Duodenal mucosa (tissue), 2 donors: ENCODE results near the gene PPP3R1.

Experiments
- H3K27ac ChIP-seq: one replicate; pipeline ENCODE4 v1.7.0; 2013; ENCODE audit warnings: low read depth, low read length
- H3K27me3 ChIP-seq, 2 donors: one replicate each; pipeline ENCODE4 v1.7.0; 2013; ENCODE audit warnings: low read length in 2 of 2, control low read depth in 1 of 2; ENCODE audit not compliant: insufficient read depth in 2 of 2, control insufficient read depth in 1 of 2
- H3K36me3 ChIP-seq, 2 donors: one replicate each; pipeline ENCODE4 v1.7.0; 2013; ENCODE audit warnings: low read length in 2 of 2, control low read depth in 1 of 2; ENCODE audit not compliant: insufficient read depth in 2 of 2, control insufficient read depth in 1 of 2
- H3K4me1 ChIP-seq, 2 donors: one replicate each; pipeline ENCODE4 v1.7.0; 2013; ENCODE audit warnings: low read length in 2 of 2, control low read depth in 1 of 2; ENCODE audit not compliant: insufficient read depth in 2 of 2, control insufficient read depth in 1 of 2
- H3K4me3 ChIP-seq, 2 donors: one replicate each; pipeline ENCODE4 v1.7.0; 2013; ENCODE audit warnings: low read length in 2 of 2, low read depth in 1 of 2
- H3K9ac ChIP-seq, 2 donors: one replicate each; pipeline ENCODE4 v1.7.0; 2013; ENCODE audit warnings: low read length in 2 of 2, low read depth in 1 of 2
- H3K9me3 ChIP-seq, 2 donors: one replicate each; pipeline ENCODE4 v1.7.0; 2013; ENCODE audit warnings: low read length in 2 of 2, control low read depth in 1 of 2; ENCODE audit not compliant: control insufficient read depth in 1 of 2

PPP3R1 gene

DNA sequence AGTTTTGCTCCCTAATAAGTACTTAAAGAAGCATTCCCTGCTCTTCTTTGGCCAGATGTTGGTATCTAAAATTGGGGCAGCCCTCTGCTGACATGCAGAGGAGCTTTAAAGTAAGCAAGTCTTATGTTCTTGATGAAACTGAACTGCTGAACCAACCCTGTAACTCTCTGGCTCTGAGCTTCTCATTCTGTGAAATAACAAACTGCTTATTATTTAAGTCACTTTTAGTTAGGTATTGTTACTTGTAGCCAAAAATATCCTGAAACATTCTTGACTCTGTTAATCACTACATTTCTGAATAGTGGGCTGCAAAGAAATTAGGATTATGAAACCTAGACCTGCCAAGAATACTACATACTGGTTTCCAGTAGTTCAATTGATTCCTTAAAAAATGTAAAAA lies 15.5 kb downstream of the PPP3R1 start:
- H3K27ac ChIP-seq = no peak overlapping the region

GRCh38 chr2:68236103-68236734 lies 16.1 kb downstream of the PPP3R1 start:
- Histone ChIP-seq H3K4me3 (no peak overlapping the region), H3K9ac (no peak overlapping the region), H3K27me3 (no peaks in the 10 kb centered on the region), H3K4me1 (peaks cover 4 to 25% of the 10 kb centered on the region in 2 donors), H3K36me3 (no peaks in the 10 kb centered on the region), H3K9me3 (no peaks in the 10 kb centered on the region), H3K27ac (no peak overlapping the region)

More for the DNA sequence above, 15.5 kb downstream of the PPP3R1 start:
- Histone ChIP-seq H3K4me3 (no peak overlapping the region), H3K36me3 (no peaks in the 10 kb centered on the region), H3K9me3 (no peaks in the 10 kb centered on the region), H3K9ac (no peak overlapping the region), H3K27me3 (no peaks in the 10 kb centered on the region), H3K4me1 (peaks cover 4 to 25% of the 10 kb centered on the region in 2 donors)

GRCh38 chr2:68235090-68235489 lies 17.2 kb downstream of the PPP3R1 start:
- H3K27me3 ChIP-seq = no peaks in the 10 kb centered on the region
- H3K9ac ChIP-seq = no peak overlapping the region
- no peak overlapping the region for H3K4me3 ChIP-seq
- H3K27ac ChIP-seq = no peak overlapping the region
- H3K4me1 ChIP-seq = peaks cover 0 to 29% of the 10 kb centered on the region in 2 donors
- H3K36me3 ChIP-seq = no peaks in the 10 kb centered on the region
- H3K9me3 ChIP-seq = no peaks in the 10 kb centered on the region

DNA sequence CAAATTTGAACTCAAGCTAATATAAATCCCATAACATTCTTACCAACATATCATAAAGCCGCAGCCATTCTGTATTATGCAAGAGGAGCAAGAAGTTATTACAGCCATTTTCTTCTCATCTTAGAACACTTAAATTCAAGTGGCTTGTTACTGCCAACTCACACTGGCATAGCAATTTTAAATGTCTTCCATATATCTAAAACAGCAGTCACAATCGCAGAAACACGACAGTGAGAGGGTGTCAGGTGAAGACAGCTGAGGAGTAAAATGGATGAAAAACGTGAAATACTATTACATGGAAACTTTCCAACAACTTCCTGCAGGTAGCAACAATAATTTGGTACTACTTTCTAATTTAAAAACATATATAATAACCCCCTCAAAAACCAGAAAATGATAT lies 17.9 kb downstream of the PPP3R1 start:
- Histone ChIP-seq H3K27me3 (no peaks in the 10 kb centered on the region), H3K4me3 (no peak overlapping the region), H3K36me3 (no peaks in the 10 kb centered on the region), H3K27ac (no peak overlapping the region), H3K4me1 (peaks cover 0 to 29% of the 10 kb centered on the region in 2 donors), H3K9me3 (no peaks in the 10 kb centered on the region), H3K9ac (no peak overlapping the region)

DNA sequence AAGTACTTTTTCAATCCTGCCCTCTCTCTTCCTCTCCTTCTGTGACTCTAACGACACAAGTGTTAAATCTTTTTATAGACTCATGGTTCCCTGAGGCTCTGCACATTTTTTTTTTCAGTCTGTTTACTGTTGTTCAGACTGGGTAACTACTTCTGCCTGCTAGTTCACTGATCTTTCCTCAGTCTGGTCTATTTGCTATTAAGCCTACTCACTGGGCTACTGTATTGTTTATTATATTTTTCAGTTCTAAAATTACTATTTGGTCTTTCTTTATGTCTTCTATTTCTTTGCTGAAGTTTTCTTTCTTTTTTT lies 21.3 kb downstream of the PPP3R1 start:
- Histone ChIP-seq H3K9ac (no peak overlapping the region), H3K4me3 (no peak overlapping the region), H3K4me1 (peaks cover 0 to 8% of the 10 kb centered on the region in 2 donors), H3K27me3 (no peaks in the 10 kb centered on the region), H3K9me3 (no peaks in the 10 kb centered on the region), H3K27ac (no peak overlapping the region), H3K36me3 (no peaks in the 10 kb centered on the region)

GRCh38 chr2:68230241-68231060 lies 21.9 kb downstream of the PPP3R1 start:
- peaks cover under 1 to 10% of the 10 kb centered on the region in 2 donors for H3K4me1 ChIP-seq
- H3K36me3 ChIP-seq = no peaks in the 10 kb centered on the region
- H3K27ac ChIP-seq = no peak overlapping the region
- no peak overlapping the region for H3K4me3 ChIP-seq
- no peaks in the 10 kb centered on the region for H3K27me3 ChIP-seq
- no peak overlapping the region for H3K9ac ChIP-seq
- no peaks in the 10 kb centered on the region for H3K9me3 ChIP-seq

- Histone ChIP-seq H3K27me3 (no peaks in the 10 kb centered on the region), H3K9me3 (no peaks in the 10 kb centered on the region), H3K36me3 (no peaks in the 10 kb centered on the region), H3K4me1 (peaks cover 13 to 25% of the 10 kb centered on the region in 2 donors), H3K4me3 (no peak overlapping the region), H3K27ac (no peak overlapping the region), H3K9ac (no peak overlapping the region)
These were observed 25.5 kb downstream of the PPP3R1 start for GRCh38 chr2:68226794-68227193.

DNA sequence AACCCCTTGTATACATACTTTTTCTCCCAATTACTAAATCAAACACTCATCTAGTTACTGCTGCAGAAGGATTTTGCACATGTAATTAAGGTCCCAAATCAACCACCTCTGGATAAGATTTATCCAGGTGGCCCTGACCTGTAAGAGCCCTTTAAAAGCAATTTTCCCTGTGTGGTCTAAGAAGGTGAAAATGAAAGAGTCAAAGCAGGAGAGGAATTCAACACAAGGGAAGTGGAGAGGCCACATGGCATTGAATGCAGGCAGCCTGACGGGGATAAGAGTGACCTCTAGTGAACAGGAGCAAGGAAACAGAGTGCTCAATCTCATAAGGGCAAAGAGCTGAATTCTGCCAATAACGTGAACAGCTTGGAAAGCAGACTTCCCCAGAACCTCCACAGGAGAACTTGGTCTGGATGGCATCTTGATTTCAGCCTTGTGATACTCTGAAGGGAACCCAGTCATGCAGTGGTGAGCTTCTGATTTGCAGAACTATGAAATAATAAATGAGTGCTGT lies 27.2 kb downstream of the PPP3R1 start:
- Histone ChIP-seq H3K9me3 (no peaks in the 10 kb centered on the region), H3K27me3 (no peaks in the 10 kb centered on the region), H3K36me3 (no peaks in the 10 kb centered on the region), H3K4me1 (peaks cover 13 to 16% of the 10 kb centered on the region in 2 donors), H3K9ac (no peak overlapping the region), H3K4me3 (no peak overlapping the region), H3K27ac (no peak overlapping the region)

DNA sequence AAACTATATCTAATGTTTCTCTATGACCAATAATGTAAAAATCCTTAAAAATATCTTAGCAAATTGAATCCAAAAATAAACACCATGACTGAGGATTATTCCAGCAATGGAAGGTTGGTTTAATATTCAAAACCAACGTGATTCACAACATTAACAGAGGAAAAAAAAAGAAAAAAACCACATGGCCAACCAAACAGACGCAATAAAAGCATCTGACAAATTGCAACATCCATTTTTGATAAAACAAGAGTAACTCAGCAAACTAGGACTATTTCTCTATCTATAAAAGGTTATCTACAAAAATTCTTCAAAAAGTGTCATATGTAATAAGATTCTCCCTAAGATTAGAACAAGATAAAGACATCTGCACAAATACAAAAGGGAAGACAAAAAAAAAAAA lies 28.9 kb downstream of the PPP3R1 start:
- no peaks in the 10 kb centered on the region for H3K9me3 ChIP-seq
- H3K27me3 ChIP-seq = no peaks in the 10 kb centered on the region
- no peaks in the 10 kb centered on the region for H3K36me3 ChIP-seq
- H3K4me3 ChIP-seq = no peak overlapping the region
- peaks cover 19 to 26% of the 10 kb centered on the region in 2 donors for H3K4me1 ChIP-seq
- no peak overlapping the region for H3K9ac ChIP-seq
- no peak overlapping the region for H3K27ac ChIP-seq

DNA sequence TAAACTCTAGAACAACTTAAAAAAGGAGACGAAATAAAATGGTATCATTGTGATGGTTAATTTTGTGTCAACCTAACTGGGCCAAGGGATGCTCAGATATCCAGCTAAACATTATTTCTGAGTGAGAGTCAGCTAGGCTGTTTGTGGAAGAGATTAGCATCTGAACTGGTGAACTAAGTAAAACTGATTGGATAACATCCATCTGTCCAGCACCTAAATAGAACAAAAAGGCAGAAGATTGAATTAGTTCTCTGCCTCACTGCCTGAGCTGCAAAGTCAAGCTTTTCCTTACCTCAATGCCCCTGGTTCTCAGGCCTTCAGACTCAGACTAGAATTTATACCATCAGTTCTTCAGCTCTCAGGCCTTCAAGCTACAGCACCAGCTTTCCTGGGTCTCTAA lies 30.0 kb downstream of the PPP3R1 start:
- H3K4me3 ChIP-seq = no peak overlapping the region
- H3K36me3 ChIP-seq = no peaks in the 10 kb centered on the region
- no peak overlapping the region for H3K9ac ChIP-seq
- H3K27ac ChIP-seq = no peak overlapping the region
- H3K27me3 ChIP-seq = no peaks in the 10 kb centered on the region
- peaks cover 26 to 33% of the 10 kb centered on the region in 2 donors for H3K4me1 ChIP-seq
- H3K9me3 ChIP-seq = no peaks in the 10 kb centered on the region
